Measurements from ENCODE around the gene APBB1IP.

GRCh38 chr10:26527018-26527417 is 88.9 kb downstream of the APBB1IP start:
- TF ChIP-seq RFX5 (IDR thresholded peaks at IDR 0.05; ENCODE audit: low read depth, low read length) (no peak), E2F3 (CRISPR knock-in tag; IDR thresholded peaks at IDR 0.05) (no peak), GABPA (tag; conservative IDR thresholded peaks at IDR 0.05; ENCODE audit: low read depth) (no peak), E2F6 (IDR thresholded peaks at IDR 0.05; ENCODE audit: borderline replicate concordance in 1 of 2, extremely low read depth in 1 of 2, insufficient read depth in 1 of 2, insufficient read length in 1 of 2, low read depth in 1 of 2, low read length in 1 of 2, poor library complexity in 1 of 2, severe bottlenecking in 1 of 2) (no peak), FOXK2 (conservative IDR thresholded peaks at IDR 0.05 in 1 of 2, IDR thresholded peaks at IDR 0.05 in 1 of 2; ENCODE audit: low read depth in 2 of 2) (no peak), CTCF (IDR thresholded peaks at IDR 0.05 in 2 of 3, conservative IDR thresholded peaks at IDR 0.05 in 1 of 3; ENCODE audit: insufficient read depth in 2 of 3, low read depth in 1 of 3, low read length in 3 of 3) (no peak), FOXJ3 (CRISPR knock-in tag; IDR thresholded peaks at IDR 0.05) (no peak), ZNF449 (CRISPR knock-in tag; IDR thresholded peaks at IDR 0.05) (no peak), USF2 (CRISPR knock-in tag; IDR thresholded peaks at IDR 0.05) (no peak), ZFP91 (CRISPR knock-in tag; IDR thresholded peaks at IDR 0.05) (no peak), NCOA2 (IDR thresholded peaks at IDR 0.05; ENCODE audit: partially characterized antibody in 2 of 2) (no peak)

Data from K562 (cell line).